ENCODE measurements around the gene CDH23. TPM values are rescaled to one million over a fixed set of nuclear protein-coding genes. Genes with fewer than 3 reads are reported as not detected.

Gene CDH23
- total RNA-seq, 1 donor from 2014 or later: not detected

DNA sequence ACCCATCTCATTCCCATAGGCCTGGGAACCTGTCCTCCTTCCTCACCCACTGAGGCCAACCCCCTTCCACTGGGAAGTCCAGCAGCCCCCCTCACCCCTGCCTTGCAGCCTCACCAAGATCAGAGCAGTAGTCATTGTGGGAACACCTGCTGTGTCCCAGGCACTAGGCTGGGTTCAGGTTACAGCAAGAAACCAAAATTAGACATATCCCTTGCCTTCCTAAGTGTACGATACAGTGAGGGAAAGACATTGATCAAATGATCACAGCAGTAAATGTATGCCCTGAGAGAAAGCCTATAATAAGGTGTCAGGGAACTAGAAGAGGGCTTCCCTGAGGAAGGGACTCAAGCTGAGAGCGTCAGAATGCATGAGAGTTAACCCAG is 339.8 kb downstream of the CDH23 start:
- Histone ChIP-seq H3K4me3 (ENCODE audit: low read depth, low read length) (no peak overlapping the region), H3K36me3 (ENCODE audit: control insufficient read depth, insufficient read depth, low read length) (no peaks in the 10 kb centered on the region), H3K27me3 (ENCODE audit: control insufficient read depth, insufficient read depth, low read length) (no peaks in the 10 kb centered on the region)
- FAIRE-seq: no peak
- TF ChIP-seq, protein P1, sequence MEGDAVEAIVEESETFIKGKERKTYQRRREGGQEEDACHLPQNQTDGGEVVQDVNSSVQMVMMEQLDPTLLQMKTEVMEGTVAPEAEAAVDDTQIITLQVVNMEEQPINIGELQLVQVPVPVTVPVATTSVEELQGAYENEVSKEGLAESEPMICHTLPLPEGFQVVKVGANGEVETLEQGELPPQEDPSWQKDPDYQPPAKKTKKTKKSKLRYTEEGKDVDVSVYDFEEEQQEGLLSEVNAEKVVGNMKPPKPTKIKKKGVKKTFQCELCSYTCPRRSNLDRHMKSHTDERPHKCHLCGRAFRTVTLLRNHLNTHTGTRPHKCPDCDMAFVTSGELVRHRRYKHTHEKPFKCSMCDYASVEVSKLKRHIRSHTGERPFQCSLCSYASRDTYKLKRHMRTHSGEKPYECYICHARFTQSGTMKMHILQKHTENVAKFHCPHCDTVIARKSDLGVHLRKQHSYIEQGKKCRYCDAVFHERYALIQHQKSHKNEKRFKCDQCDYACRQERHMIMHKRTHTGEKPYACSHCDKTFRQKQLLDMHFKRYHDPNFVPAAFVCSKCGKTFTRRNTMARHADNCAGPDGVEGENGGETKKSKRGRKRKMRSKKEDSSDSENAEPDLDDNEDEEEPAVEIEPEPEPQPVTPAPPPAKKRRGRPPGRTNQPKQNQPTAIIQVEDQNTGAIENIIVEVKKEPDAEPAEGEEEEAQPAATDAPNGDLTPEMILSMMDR (IDR thresholded peaks at IDR 0.05; ENCODE audit: insufficient read depth, low read length, severe bottlenecking): no peak
- no peak for DNase-seq (ENCODE audit: low read depth)

DNA sequence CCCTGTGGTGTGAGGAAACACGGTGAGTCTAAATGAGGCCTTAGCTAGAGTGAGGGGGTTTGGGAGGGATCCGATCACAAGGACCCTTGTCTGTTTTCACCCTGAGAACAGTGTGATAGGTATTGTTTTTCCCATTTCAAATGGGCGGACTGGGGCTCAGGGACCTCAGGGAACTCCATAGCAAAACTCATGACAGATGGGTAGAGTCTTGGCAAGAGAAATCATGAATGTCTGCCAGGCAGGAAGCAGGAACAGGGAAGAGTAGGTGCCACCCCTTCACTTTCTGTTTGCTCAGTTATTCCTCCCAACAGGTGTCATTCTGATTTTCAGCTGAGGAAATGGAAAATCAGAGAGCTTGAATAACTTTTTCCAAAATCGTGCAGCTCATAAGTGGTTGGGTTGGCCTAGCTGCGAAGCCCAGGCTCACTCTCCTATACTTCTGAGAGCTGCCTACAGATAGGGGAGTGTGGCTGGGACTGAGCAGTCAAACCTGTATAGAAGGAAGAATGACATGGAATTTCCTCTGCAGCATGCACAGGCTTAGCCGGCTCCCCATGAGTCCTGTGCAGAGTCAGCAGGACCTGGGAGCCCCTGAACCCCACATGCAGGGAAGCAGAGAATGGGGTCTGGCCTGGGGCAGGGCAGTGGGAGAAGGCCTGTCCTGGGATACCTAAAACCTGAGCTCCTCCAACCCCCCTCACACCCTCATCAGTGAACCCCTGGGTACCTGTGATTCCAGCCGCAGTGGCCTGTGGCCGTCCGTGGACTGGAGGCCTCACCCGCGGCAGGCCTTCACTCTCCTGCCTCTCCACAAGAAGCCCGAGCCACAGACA is 340.5 kb downstream of the CDH23 start:
- FAIRE-seq (peak; percentile 77), DNase-seq (ENCODE audit: low read depth) (peak; percentile 31)
- no peak overlapping the region for H3K4me3 ChIP-seq (ENCODE audit: low read depth, low read length)
- TF ChIP-seq, protein P1 (IDR thresholded peaks at IDR 0.05; ENCODE audit: insufficient read depth, low read length, severe bottlenecking): no peak
- H3K36me3 ChIP-seq (ENCODE audit: control insufficient read depth, insufficient read depth, low read length): no peaks in the 10 kb centered on the region
- H3K27me3 ChIP-seq (ENCODE audit: control insufficient read depth, insufficient read depth, low read length): no peaks in the 10 kb centered on the region

DNA sequence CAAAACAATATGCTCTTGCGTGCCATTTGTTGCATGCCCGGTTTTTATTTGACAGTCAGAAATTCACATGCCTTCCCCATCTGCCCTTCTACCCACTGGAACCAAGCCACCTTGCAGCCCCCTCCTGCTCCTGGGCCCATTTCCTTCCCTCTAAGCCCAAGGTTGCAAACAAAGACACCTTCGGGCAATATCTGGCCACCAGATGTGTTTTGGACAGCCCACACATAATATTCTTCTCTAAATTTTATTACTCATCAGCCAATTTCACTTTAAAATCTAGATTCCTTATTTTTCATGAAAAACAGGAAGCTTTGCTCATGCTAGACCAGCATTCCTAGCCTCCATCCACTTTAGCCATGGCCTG is 341.1 kb downstream of the CDH23 start:
- no peaks in the 10 kb centered on the region for H3K27me3 ChIP-seq (ENCODE audit: control insufficient read depth, insufficient read depth, low read length)
- H3K4me3 ChIP-seq (ENCODE audit: low read depth, low read length): no peak overlapping the region
- FAIRE-seq: no peak
- TF ChIP-seq, protein P1 (IDR thresholded peaks at IDR 0.05; ENCODE audit: insufficient read depth, low read length, severe bottlenecking): no peak
- H3K36me3 ChIP-seq (ENCODE audit: control insufficient read depth, insufficient read depth, low read length): no peaks in the 10 kb centered on the region
- DNase-seq (ENCODE audit: low read depth): no peak

DNA sequence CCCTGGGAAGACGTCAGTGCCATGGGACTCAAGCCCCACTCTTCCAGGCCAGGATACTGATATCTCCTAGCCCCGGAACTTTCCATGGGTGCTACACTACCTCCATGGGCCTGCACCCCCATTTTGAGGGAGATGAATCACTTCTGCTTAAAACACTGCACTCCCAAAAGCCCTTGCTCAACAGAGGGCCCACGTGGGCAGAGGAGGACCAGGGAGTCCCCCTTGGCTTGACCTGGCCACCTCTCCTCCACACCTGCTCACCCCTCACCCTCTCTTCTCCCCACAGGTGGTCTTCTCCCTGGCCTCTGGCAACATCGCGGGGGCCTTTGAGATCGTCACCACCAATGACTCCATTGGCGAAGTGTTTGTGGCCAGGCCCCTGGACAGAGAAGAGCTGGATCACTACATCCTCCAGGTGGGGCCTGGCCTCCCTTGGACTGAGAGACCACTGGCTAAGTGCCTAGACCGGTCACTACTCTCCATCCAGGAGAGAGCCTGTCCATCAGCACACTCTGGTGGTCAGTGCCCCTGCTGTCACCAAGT is 342.7 kb downstream of the CDH23 start:
- FAIRE-seq (no peak), DNase-seq (ENCODE audit: low read depth) (no peak)
- no peaks in the 10 kb centered on the region for H3K36me3 ChIP-seq (ENCODE audit: control insufficient read depth, insufficient read depth, low read length)
- TF ChIP-seq, protein P1 (IDR thresholded peaks at IDR 0.05; ENCODE audit: insufficient read depth, low read length, severe bottlenecking): no peak
- H3K4me3 ChIP-seq (ENCODE audit: low read depth, low read length): no peak overlapping the region
- H3K27me3 ChIP-seq (ENCODE audit: control insufficient read depth, insufficient read depth, low read length): no peaks in the 10 kb centered on the region

DNA sequence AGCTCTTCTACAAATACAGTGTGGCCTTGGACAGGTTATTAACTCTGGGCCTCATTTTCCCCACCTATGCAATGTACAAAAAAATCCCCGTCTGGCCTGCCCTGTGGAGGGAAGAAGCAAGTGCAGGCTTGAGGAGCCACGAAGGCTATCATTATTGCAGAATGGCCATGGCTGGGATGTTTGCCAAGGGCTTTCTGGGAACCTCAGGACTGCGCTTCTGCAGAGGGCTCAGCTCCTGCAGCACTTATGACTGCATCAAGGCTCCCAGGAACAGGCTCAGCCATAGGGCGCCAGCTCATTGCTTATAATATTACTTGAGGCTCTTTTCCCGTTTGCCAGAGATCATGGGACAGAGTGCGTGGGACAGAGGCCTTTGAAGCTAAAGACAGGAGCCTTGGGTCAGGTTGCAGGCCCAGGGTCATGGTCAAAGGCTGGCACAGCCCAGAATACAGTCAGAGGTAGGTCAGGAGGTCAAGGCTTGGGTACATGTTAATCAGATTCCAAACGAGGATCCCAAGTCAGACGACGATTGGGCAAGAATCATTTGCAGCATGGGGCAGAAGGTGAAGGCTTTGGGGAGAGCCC is 343.4 kb downstream of the CDH23 start:
- Histone ChIP-seq H3K36me3 (ENCODE audit: control insufficient read depth, insufficient read depth, low read length) (no peaks in the 10 kb centered on the region), H3K4me3 (ENCODE audit: low read depth, low read length) (no peak overlapping the region), H3K27me3 (ENCODE audit: control insufficient read depth, insufficient read depth, low read length) (no peaks in the 10 kb centered on the region)
- TF ChIP-seq, protein P1 (IDR thresholded peaks at IDR 0.05; ENCODE audit: insufficient read depth, low read length, severe bottlenecking): no peak
- DNase-seq (ENCODE audit: low read depth): peak; percentile 91
- FAIRE-seq: no peak
